K562 (cell line): Measurements from ENCODE around the gene ATP6V0E2. TPM values are rescaled to one million over a fixed set of nuclear protein-coding genes. Genes with fewer than 3 reads are reported as not detected.

ENCODE experiments used
- ATAC-seq: fragments of 200-7000 bp; cut with Tn5 transposase; 3 replicates; pipeline ENCODE4 v1.9.1; 2020; ENCODE audit warnings: moderate library complexity
- BruUV-seq: library from RNA; stranded (reverse); fragments of 400-500 nt; replicated peaks from 2 replicates; lab custom pipeline; 2021; lab: Mats Ljungman, UMichigan
- CTCF ChIA-PET: fragments of 300-600 bp; formaldehyde crosslinking; extraction: SDS; loops from one replicate; lab custom pipeline; 2021; ENCODE audit warnings: low intra/inter-chr PET ratio; lab: Yijun Ruan, JAX
- POLR2A ChIA-PET: fragments of 300-600, 350-650 bp; sonication (Branson Sonifier 250); formaldehyde crosslinking; extraction: SDS; loops from one replicate; lab custom pipeline; 2021; ENCODE audit warnings: antibody characterized with exemption, inconsistent platforms; lab: Yijun Ruan, JAX
- DNase-seq, 4 experiments: peaks; one replicate each; pipeline versions ENCODE4 v3.0.0 to v3.0.0-alpha.2; 2011 to 2018; ENCODE audit warnings: low spot score in 3 of 4, mixed read lengths in 3 of 4; ENCODE audit errors: extremely low read depth in 1 of 4
- FAIRE-seq: peaks from 2 replicates; lab custom pipeline; 2011; peaks lifted over from hg19 to GRCh38; lab: Jason Lieb, UNC
- H2AFZ ChIP-seq: 2 replicates; pipeline ENCODE4 v1.6.0; 2011; ENCODE audit warnings: low read depth, low read length, control low read depth, inconsistent platforms
- H3K27ac ChIP-seq: fragments of 200-600 bp; 3 replicates; pipeline ENCODE4 v1.8.0; 2011; ENCODE audit warnings: low read depth, mild to moderate bottlenecking, control low read depth, inconsistent platforms, low read length, moderate library complexity, mixed read lengths; ENCODE audit errors: extremely low read depth
- H3K27me3 ChIP-seq, 2 experiments: fragments of 300-600 bp in 1 of 2; 2 replicates in 1 of 2; 3 replicates in 1 of 2; pipeline versions ENCODE4 v1.6.0 to v1.8.0; 2011; ENCODE audit warnings: inconsistent platforms in 2 of 2, low read length in 2 of 2, mild to moderate bottlenecking in 1 of 2, mixed read lengths in 1 of 2, moderate library complexity in 1 of 2; ENCODE audit not compliant: control insufficient read depth in 2 of 2, insufficient read depth in 2 of 2
- H3K36me3 ChIP-seq: fragments of 300-600 bp; 3 replicates; pipeline ENCODE4 v1.8.0; 2011; ENCODE audit warnings: mild to moderate bottlenecking, low read length, inconsistent platforms; ENCODE audit not compliant: control insufficient read depth, insufficient read depth
- H3K4me1 ChIP-seq, 2 experiments: fragments of 200-600 bp in 1 of 2; replicated peaks in 1 of 2; 2 replicates in 1 of 2; 3 replicates in 1 of 2; pipeline versions ENCODE4 v1.5.1 to v1.8.0; 2011; ENCODE audit warnings: inconsistent platforms in 2 of 2, low read length in 2 of 2, mild to moderate bottlenecking in 1 of 2, mixed read lengths in 1 of 2, moderate library complexity in 1 of 2; ENCODE audit not compliant: control insufficient read depth in 2 of 2, insufficient read depth in 2 of 2
- H3K4me2 ChIP-seq: 2 replicates; pipeline ENCODE4 v1.6.1; 2011; ENCODE audit warnings: low read length, control low read depth, inconsistent platforms, mixed read lengths; ENCODE audit not compliant: insufficient read depth
- H3K4me3 ChIP-seq: fragments of 200-600 bp; sonication (generic), shearing (Covaris generic); 2 replicates; pipeline ENCODE4 v1.5.1; 2016; ENCODE audit warnings: control low read depth, inconsistent platforms
- H3K79me2 ChIP-seq: fragments of 200-600 bp; 3 replicates; pipeline ENCODE4 v1.8.0; 2011; ENCODE audit warnings: low read length, inconsistent platforms; ENCODE audit not compliant: control insufficient read depth, insufficient read depth
- H3K9ac ChIP-seq, 2 experiments: 2 replicates each; pipeline versions ENCODE4 v1.6.0 to v1.6.1; 2011; ENCODE audit warnings: low read depth in 2 of 2, low read length in 2 of 2, control low read depth in 1 of 2, inconsistent platforms in 1 of 2, mild to moderate bottlenecking in 1 of 2, mixed read lengths in 1 of 2; ENCODE audit not compliant: insufficient read depth in 1 of 2
- H3K9me1 ChIP-seq: one replicate; pipeline ENCODE4 v1.6.0; 2011; ENCODE audit warnings: inconsistent platforms, mild to moderate bottlenecking, low read length, moderate library complexity; ENCODE audit not compliant: control insufficient read depth, insufficient read depth
- H3K9me3 ChIP-seq: replicated peaks from 2 replicates; pipeline ENCODE4 v1.5.1; 2011; ENCODE audit warnings: low read depth, low read length, inconsistent platforms; ENCODE audit not compliant: control insufficient read depth, insufficient read depth
- H4K20me1 ChIP-seq: replicated peaks from 2 replicates; pipeline ENCODE4 v1.6.1; 2011; ENCODE audit warnings: low read length, inconsistent platforms, mixed read lengths; ENCODE audit not compliant: control insufficient read depth, insufficient read depth
- SP2 ChIP-seq: IDR thresholded peaks from 2 replicates; pipeline ENCODE4 v1.6.1; 2011; ENCODE audit warnings: mild to moderate bottlenecking, low read depth, low read length, moderate library complexity; ENCODE audit not compliant: poor library complexity, severe bottlenecking; ENCODE audit errors: extremely low read depth
- ZBTB33 ChIP-seq: sonication (generic); formaldehyde crosslinking; IDR thresholded peaks from 2 replicates; pipeline ENCODE4 v1.8.1; 2023; ENCODE audit warnings: mild to moderate bottlenecking, missing genetic modification reagents
- WGBS: fragments of 100-300 bp; shearing (Covaris generic); methylation state at CpG from one replicate; pipeline ENCODE4 v1.1.6; 2016; ENCODE audit warnings: low coverage, mixed read lengths; ENCODE audit not compliant: insufficient coverage; ENCODE audit errors: missing lambda C conversion rate; 5-methylcytosine and 5-hydroxymethylcytosine counted together
- in situ Hi-C: fragments of 300-500 bp; cut with MboI; formaldehyde crosslinking; loops from 4 replicates; pipeline ENCODE4 v1.15.0; 2018; ENCODE audit warnings: inconsistent platforms, mixed read lengths
- intact Hi-C: fragments of 100-400 bp; cut with micrococcal nuclease; formaldehyde crosslinking; loops from 2 replicates; pipeline ENCODE4 v1.14.2; 2022
- polyA plus RNA-seq, 8 experiments: library from polyadenylated mRNA; depleted of rRNA in 4 of 8; stranded (reverse) in 5 of 8; unstranded in 3 of 8; fragments of >200 nt; fragmentation: Nextera tagmentation in 2 of 8; fragmentation: Illumina TruSeq in 1 of 8; extraction: Ambion mirVana in 2 of 8; extraction: Trizol in 1 of 8; gene quantifications; 2 replicates each; pipeline versions ENCODE4 v1.2.1 to v1.2.3, GENCODE V29; 2011 to 2014; ENCODE audit warnings: inconsistent platforms in 1 of 8, missing spikeins in 1 of 8
- total RNA-seq, 7 experiments: library from RNA; depleted of rRNA in 6 of 7; stranded (reverse); fragments of >200 nt in 6 of 7; fragmentation: Illumina TruSeq in 2 of 7; extraction: Trizol in 2 of 7; gene quantifications; 2 replicates each; pipeline versions ENCODE4 v1.2.1 to v1.2.3, GENCODE V29; 2011 to 2021; ENCODE audit warnings: low replicate concordance in 1 of 7

ATP6V0E2 gene
- total and polyA plus RNA-seq, 9 of the 15 experiments (the other 6 are each of a cell fraction or from before 2014, with no cell fraction given), result 0.55 to 18.5 (median 10.9) TPM

- intact Hi-C loops, result no loop called here
- Histone ChIP-seq H3K79me2 (no peaks in the 10 kb centered on the region), H4K20me1 (0 out of 2 replicates have a peak, but pooled peaks cover 10% of the 10 kb centered on the region), H3K27ac (no peak overlapping the region), H3K4me2 (no peak overlapping the region), H3K36me3 (no peaks in the 10 kb centered on the region), H3K9me1 (no peaks in the 10 kb centered on the region), H2AFZ (no peak overlapping the region), H3K9me3 (no peaks in the 10 kb centered on the region), H3K4me3 (no peak overlapping the region), H3K4me1 (peaks cover 15 to 27% of the 10 kb centered on the region in 2 experiments), H3K27me3 (peaks cover 6 to 32% of the 10 kb centered on the region in 2 experiments; a peak in 4 of 5 replicates), H3K9ac (no peak overlapping the region)
- CTCF ChIA-PET, result no interaction called here
- FAIRE-seq (no peak), DNase-seq (no peak), ATAC-seq (no peak)
- in situ Hi-C loops, result loop anchor here (25.0 kb wide), 1 partner anchor 166 kb away; no protein-coding TSS in a partner anchor
- 59% methylated on average over 12 of the region's 12 CpGs for WGBS
- TF ChIP-seq SP2 (no peak), ZBTB33 (CRISPR knock-in tag) (peak; percentile 55; the same call in 1 of the 2 replicates)
- no TSS peak for BruUV-seq
- POLR2A ChIA-PET, result interaction anchor here (0.6 to 1.7 kb wide), 4 partner anchors 13 to 1827 kb away, joined by 3 to 6 read pairs (median 3); no protein-coding TSS in a partner anchor
These were observed 2.9 kb upstream of the ATP6V0E2 start for GRCh38 chr7:149870701-149871483.
